GM18951 (cell line): ENCODE data around the gene ZSWIM5.
A peak's percentile ranks its signal among the peaks of the same experiment; 100 is the strongest.

Source experiments
- POLR2A ChIP-seq: IDR thresholded peaks from 4 replicates; pipeline ENCODE4 v1.6.1; 2011; ENCODE audit warnings: mild to moderate bottlenecking; ENCODE audit not compliant: insufficient read length, insufficient read depth; ENCODE audit errors: extremely low read depth
- in situ Hi-C: fragments of 300-500 bp; cut with MboI; formaldehyde crosslinking; loops from one replicate; pipeline ENCODE4 v1.12.0; 2022; ENCODE audit warnings: low sequenced_read_pairs, mixed read lengths, inconsistent platforms; ENCODE audit not compliant: unreplicated experiment

The ZSWIM5 gene

DNA sequence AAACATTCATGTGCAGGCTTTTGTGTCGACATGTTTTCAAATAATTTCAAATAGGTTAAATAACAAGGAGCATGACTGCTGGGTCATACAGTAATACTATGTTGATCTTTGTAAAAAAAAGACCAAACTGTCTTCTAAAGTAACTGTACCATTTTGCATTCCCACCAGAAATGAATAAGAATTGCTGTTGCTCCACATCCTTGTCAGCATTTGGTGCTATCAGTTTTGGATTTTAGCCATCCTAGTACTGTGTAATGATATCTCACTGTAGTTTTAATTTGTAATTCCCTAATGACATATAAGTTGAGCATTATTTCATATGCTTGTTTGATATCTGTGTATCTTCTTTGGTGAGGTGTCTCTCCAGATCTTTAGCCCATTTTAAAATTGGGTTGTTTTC lies 182.7 kb downstream of the ZSWIM5 start:
- TF ChIP-seq POLR2A, result no peak
- in situ Hi-C loops, result no loop called here

DNA sequence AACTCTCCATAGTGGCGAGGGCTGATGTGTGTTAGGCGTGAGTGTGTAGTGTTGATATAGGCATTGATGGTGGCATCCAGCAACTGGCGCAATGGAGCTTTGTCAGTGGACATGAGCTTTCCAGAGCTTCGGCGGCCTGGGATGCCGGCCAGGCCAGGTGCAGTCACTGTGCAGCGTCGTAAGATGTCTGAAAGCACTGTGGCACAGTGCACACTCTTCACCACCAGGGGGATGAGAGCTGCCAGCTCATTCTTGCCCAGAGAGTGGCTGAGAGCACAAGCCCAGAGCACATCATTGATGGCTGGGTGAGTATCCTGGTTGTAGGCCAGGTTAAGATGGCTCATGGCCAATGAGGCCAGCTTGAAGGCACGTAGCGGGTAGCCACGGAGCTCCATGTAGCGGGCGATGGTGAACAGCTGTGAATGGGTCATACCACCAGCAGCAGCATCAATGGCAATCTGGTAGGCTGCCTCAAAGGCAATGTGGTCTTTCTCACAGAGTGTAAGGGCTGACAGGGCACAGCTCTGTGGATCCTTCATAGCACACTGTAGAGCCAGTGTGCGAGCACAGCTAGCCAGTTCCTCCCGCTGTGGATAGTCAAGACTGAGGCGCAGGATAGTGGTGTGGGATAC lies 187.7 kb downstream of the ZSWIM5 start:
- TF ChIP-seq POLR2A, result no peak
- in situ Hi-C loops, result loop anchor here (10.0 kb wide), 2 partner anchors 476 to 556 kb away; partner anchors contain the start of gene TESK2

DNA sequence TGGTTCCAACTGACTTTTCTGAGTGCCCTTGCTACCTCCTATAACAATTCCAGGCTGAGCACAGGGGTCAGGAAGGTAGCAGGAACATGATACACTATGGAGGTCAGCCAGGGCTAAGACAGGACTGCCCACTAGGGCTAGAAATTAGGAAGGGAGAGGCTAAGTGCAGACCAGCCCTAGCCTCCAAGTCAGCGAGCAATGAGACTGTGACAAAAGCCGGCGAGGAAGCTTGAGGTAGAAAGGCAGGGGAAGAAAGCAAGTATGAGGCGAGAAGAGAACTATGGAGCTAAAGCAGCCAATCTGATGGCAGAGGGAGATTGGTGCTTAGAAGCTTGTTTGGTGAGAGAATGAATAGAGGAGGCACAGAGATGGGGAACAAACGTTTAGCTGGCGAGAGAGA lies 189.6 kb downstream of the ZSWIM5 start:
- in situ Hi-C loops, result loop anchor here (10.0 kb wide), 2 partner anchors 478 to 558 kb away; partner anchors contain the start of gene TESK2
- TF ChIP-seq POLR2A, result no peak

GRCh38 chr1:45016090-45016697 lies 190.2 kb downstream of the ZSWIM5 start:
- TF ChIP-seq POLR2A, result no peak
- in situ Hi-C loops, result loop anchor here (10.0 kb wide), 2 partner anchors 479 to 559 kb away; partner anchors contain the start of gene TESK2

GRCh38 chr1:45015683-45016082 lies 190.7 kb downstream of the ZSWIM5 start:
- TF ChIP-seq POLR2A, result no peak
- in situ Hi-C loops, result loop anchor here (10.0 kb wide), 2 partner anchors 479 to 559 kb away; partner anchors contain the start of gene TESK2

DNA sequence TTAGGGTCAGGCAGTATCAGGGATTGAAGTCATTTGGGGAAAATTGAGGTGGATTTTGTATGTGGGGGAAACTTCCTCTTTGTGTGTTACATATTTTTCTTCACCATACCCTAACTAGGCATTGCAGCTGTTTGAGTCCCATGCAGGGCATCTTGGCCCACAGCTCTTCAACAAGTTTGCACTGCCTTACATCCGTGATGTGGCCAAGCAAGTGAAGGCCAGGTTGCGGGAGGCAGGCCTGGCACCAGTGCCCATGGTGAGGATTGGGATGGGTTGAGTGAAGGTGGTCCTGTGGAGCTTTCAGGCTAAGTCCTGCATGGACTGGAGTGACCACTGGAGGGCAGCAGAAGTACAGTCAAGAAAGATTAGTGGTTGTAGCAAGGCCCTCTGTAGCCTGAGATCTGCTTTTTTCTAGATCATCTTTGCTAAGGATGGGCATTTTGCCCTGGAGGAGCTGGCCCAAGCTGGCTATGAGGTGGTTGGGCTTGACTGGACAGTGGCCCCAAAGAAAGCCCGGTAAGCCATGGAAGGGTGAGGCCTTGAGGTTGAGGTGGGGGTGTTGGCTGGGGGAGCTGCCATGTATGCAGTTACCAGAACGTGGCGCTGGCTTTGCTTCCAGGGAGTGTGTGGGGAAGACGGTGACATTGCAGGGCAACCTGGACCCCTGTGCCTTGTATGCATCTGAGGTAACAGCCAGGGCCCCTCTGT lies 191.9 kb downstream of the ZSWIM5 start:
- in situ Hi-C loops, result loop anchor here (5.0 to 10.0 kb wide), 3 partner anchors 288 to 560 kb away; partner anchors contain the start of gene TESK2
- no peak for TF ChIP-seq POLR2A

DNA sequence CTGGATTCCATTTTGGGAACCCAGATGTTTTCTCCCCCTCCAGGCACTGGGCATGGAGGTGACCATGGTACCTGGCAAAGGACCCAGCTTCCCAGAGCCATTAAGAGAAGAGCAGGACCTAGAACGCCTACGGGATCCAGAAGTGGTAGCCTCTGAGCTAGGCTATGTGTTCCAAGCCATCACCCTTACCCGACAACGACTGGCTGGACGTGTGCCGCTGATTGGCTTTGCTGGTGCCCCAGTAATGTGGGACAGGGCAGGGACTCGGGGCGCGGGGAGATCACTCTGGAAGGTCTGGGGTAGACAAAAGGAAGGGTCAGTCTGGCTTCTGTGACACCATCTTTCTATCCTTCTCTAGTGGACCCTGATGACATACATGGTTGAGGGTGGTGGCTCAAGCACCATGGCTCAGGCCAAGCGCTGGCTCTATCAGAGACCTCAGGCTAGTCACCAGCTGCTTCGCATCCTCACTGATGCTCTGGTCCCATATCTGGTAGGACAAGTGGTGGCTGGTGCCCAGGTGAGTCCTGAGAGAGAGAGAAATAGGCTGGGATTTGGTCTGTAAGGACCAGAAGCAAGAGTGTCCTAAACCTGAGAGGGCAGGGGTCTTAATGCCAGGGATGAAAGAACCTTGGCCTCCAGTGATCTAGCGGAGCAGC lies 192.7 kb downstream of the ZSWIM5 start:
- in situ Hi-C loops, result loop anchor here (5.0 to 10.0 kb wide), 3 partner anchors 289 to 561 kb away; partner anchors contain the start of gene TESK2
- TF ChIP-seq POLR2A, result no peak

DNA sequence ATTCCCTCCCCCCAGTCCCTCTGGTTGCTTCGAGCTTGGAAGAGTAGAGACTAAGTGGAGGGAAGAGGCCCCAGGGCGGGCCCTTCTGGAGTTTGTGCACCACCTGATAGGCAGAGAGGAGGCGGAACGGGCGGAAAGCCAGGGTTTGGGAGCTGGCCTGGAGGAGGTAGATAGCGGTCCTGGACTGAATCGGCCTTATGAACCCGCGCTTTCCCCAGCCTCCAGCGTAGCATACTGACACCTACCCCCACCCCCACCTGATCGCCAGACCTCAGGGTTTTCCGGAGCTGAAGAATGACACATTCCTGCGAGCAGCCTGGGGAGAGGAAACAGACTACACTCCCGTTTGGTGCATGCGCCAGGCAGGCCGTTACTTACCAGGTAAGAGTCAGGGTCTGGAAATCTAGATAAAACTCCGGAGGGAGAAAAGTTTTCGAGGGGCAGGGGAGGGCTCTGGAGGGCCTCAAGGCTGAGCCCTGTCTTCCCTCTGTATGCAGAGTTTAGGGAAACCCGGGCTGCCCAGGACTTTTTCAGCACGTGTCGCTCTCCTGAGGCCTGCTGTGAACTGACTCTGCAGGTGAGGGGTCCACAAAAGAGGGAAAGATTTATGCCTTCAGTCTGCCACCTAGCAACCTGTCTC lies 193.6 kb downstream of the ZSWIM5 start:
- in situ Hi-C loops, result loop anchor here (5.0 to 10.0 kb wide), 3 partner anchors 290 to 562 kb away; partner anchors contain the start of gene TESK2
- TF ChIP-seq POLR2A, result no peak

DNA sequence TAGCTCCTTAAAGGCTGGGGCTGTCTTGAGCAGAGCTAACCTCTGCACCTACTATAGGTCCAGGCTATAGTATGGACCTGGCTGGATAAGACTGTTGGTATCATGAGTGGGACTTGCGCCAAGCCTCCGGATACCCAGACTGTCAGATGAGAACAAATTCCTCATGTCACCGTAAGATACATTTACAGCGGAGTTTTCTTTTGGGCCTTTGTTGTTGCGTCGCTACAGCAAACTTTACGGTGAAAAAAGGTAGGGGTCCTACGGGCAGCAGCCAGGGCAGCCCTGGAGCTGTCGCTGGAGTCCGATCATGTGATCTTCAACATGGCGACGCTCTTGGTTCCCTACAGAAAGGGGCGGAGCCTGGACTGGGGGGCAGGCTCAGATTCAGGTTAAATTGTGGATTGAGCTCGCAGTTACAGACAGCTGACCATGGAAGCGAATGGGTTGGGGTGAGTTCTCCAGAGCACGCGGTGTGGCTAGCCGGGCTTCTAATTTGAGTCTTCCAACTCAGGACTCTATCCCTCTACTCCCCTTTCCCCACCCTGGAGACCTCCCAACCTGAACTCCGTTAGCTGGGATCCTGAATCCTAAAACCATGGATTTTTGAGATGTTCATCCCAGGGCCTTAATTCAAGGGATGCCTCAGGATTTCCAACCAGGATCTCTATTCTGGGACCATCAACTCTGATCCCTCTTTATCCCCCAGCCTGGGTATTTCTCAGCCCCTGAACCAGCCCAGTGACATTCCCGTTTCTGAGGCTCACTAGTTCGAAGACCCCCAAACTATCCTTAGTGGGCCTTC lies 194.4 kb downstream of the ZSWIM5 start, which contains the start of gene UROD:
TSS of gene UROD (plus strand) at position 418 of the 802 bp plus-strand sequence. CDS start at position 430, 12 bp downstream.
- in situ Hi-C loops, result loop anchor here (5.0 to 10.0 kb wide), 3 partner anchors 290 to 563 kb away; partner anchors contain the start of gene TESK2
- peak; percentile 76 for TF ChIP-seq POLR2A

- peak; percentile 78 for TF ChIP-seq POLR2A
- in situ Hi-C loops, result loop anchor here (5.0 to 10.0 kb wide), 3 partner anchors 291 to 564 kb away; partner anchors contain the start of gene TESK2
These were observed 195.3 kb downstream of the ZSWIM5 start, which contains the start of gene HECTD3 for GRCh38 chr1:45010855-45011811. HECTD3 (minus strand) TSS chr1:45011324; CDS start chr1:45011257, 67 bp downstream.
